ENCODE data around the gene PTRH2. TPM values are rescaled to one million over a fixed set of nuclear protein-coding genes. Genes with fewer than 3 reads are reported as not detected.

Gene PTRH2
- total RNA-seq, 1 donor from 2014 or later, result 41.1 TPM

GRCh38 chr17:59671386-59671785 is 35.8 kb downstream of the PTRH2 start:
- DNase-seq (ENCODE audit: low read depth in 2 of 2), result no peak

- no peak for DNase-seq (ENCODE audit: low read depth in 2 of 2)
Observed at GRCh38 chr17:59669944-59670343, 37.3 kb downstream of the PTRH2 start.

- DNase-seq (ENCODE audit: low read depth in 2 of 2), result no peak
Observed at GRCh38 chr17:59669411-59669810, 37.8 kb downstream of the PTRH2 start.

GRCh38 chr17:59668816-59669215 is 38.4 kb downstream of the PTRH2 start:
- DNase-seq (ENCODE audit: low read depth in 2 of 2), result peak; percentile 33 to 93

- DNase-seq (ENCODE audit: low read depth in 2 of 2), result no peak
Observed at GRCh38 chr17:59666235-59666634, 41.0 kb downstream of the PTRH2 start.

- DNase-seq (ENCODE audit: low read depth in 2 of 2), result peak in 1 of 2 donors; percentile 10
Observed at GRCh38 chr17:59656624-59657023, 50.6 kb downstream of the PTRH2 start.

GRCh38 chr17:59652119-59652518 is 55.1 kb downstream of the PTRH2 start:
- peak in 1 of 2 donors; percentile 79 for DNase-seq (ENCODE audit: low read depth in 2 of 2)

GRCh38 chr17:59651346-59651745 is 55.9 kb downstream of the PTRH2 start:
- no peak for DNase-seq (ENCODE audit: low read depth in 2 of 2)

GRCh38 chr17:59650642-59651041 is 56.6 kb downstream of the PTRH2 start:
- no peak for DNase-seq (ENCODE audit: low read depth in 2 of 2)

GRCh38 chr17:59649886-59650285 is 57.3 kb downstream of the PTRH2 start:
- no peak for DNase-seq (ENCODE audit: low read depth in 2 of 2)

Other genes starting within 250 kb of the PTRH2 start
- 37.1 and 40.1 TPM in 2 replicates for gene DHX40, start 141.8 kb downstream of the PTRH2 start, total RNA-seq
- gene CLTC, start 87.5 kb downstream of the PTRH2 start, total RNA-seq, result 313 and 327 TPM in 2 replicates
- 99.8 and 126 TPM in 2 replicates for gene VMP1, start 224 bp upstream of the PTRH2 start, total RNA-seq
- 5.0 and 8.3 TPM in 2 replicates for gene TUBD1, start 185.5 kb upstream of the PTRH2 start, total RNA-seq
- 17.7 and 24.2 TPM in 2 replicates for gene RPS6KB1, start 185.7 kb upstream of the PTRH2 start, total RNA-seq